Measurements from ENCODE around the gene PDPN.

The PDPN gene

GRCh38 chr1:13581446-13581845 lies 2.2 kb upstream of the PDPN start:
- DNase-seq: no peak

DNA sequence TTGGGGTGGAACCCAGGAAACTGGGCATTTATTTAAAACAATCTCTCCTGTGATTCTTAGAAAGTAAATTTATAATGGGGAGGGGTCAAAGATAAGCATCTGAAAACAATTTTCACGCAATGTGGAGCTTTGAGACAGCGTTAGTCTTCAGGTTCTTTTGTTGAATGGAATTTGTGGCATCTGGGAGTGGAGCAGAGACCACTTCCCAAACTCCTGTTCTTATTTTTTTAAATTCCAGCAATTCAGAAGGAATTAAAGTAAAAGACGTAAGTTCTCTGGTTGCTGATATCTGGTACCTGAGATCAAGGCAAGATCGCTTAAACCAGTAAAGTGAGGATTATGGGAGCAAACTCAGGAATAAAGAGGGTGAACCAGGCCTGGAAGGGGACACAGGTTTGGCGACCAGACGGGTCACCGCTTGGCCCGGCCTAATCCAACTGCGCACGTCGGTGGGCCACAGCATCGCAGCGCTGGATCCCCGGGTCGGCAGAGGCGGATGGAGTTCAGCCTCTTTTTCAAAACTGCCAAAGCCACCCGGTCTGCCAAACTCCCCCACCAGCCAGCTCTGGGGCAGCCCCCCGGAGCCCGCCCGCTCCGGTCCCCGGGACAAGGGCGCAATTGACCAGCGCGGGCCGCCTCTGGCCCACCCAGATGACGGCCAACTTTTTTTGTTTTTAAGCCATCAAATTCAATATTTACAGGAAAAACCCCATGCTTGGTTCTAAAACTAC lies 754 bp upstream of the PDPN start:
- no peak for DNase-seq

- DNase-seq: peak; percentile 24
Observed at GRCh38 chr1:13583966-13584791, 547 bp downstream of the PDPN start.

GRCh38 chr1:13584876-13585611 lies 1.4 kb downstream of the PDPN start:
- no peak for DNase-seq

- DNase-seq: no peak
Observed at GRCh38 chr1:13585612-13585991, 2.0 kb downstream of the PDPN start.

- no peak for DNase-seq
Observed at GRCh38 chr1:13586001-13586400, 2.4 kb downstream of the PDPN start.

- no peak for DNase-seq
Observed at GRCh38 chr1:13587256-13588030, 3.8 kb downstream of the PDPN start.

DNA sequence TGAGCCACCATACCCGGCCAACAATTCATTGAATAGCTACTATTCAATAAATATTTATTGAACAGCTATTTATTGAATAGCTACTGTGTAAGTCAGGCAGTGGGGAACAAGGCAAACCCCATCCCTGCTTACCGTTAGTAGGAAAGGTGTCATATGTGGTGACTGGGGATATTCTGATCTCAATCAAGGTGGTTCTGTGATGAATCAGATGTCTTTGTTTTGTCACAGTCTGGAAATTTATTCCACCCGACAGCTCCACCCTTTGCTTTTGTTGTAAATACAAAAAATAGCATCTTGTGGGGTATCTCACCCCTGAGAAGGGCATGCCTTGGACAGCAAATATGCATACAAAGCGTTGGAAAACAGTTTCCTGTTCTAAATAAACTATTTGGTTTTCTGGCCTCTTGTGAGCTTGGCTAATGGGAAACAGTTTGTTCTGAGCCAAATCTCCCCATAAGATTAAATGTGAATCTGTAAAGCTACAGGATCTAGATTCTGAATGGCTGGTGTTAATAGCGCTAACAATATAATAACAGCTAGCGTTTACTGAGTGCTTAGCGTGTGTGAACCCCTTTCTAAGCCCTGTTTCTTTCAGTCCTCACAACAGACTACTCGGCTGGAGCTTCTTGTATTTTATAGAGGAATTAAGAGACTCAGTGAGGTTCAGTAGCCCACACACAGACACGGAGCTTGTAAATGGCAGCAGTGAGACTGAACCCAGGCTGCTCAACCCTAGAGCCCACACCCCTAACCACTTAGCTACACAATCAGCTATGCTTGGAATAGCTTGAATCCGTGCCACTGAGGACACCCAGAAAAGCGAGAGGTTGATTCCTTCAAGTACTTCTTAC lies 5.5 kb downstream of the PDPN start:
- no peak for DNase-seq

DNA sequence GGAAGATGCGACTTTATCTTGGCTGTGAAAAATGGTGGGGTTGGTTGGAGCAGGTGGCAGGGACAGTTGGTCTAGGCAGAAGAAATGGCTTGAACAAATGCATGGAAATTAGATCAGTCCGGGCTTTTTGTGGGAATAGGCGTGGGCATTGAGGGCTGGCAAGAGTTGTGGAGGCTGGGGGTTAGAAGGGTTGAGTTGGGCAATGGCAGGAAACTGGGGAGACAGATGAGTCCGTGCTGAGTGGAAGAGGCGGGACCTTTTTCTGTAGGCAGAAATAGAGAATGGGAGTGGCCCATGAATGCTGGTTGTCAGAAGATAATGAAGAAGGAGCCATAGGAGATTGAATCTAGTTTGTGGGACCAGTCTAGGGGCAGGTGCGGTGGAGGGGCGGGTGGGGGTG lies 6.9 kb downstream of the PDPN start:
- no peak for DNase-seq

- peak; percentile 28 for DNase-seq
Observed at GRCh38 chr1:13593511-13594131, 10.0 kb downstream of the PDPN start.

GRCh38 chr1:13595411-13595810 lies 11.8 kb downstream of the PDPN start:
- no peak for DNase-seq

- DNase-seq: no peak
Observed at GRCh38 chr1:13597166-13597565, 13.5 kb downstream of the PDPN start.

DNA sequence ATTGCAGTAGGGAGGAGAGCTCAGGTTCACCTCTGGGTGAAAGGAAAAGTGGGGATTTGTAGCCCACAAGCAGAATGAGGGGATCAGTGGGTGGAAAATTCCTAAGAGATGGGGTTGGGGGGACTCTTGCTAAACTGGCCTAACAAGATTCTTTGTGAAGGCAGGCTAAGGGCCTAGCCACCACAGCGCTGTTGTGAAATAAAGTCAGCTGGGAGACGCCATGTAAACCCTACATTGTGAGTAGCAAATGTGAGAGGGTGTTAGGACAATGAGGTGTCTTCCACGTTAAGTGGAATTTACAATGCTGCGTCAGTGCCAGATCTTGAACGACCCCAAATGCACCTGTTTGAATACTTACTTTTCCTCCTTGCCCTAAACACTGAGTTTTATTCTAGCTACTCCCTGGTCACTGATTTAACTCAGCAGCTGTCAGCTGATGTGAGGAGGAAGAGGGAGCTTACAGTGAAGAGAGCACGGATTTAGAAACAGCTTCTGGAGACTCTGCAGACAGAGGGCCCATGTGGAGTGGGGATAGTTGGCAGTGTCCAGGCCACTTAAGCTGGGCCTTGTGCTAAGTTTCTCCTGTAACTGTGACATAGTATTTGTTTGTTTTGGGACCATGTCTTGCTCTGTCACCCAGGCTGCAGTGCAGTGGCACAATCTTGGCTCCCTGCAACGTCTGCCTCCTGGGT lies 17.3 kb downstream of the PDPN start:
- DNase-seq: no peak

DNA sequence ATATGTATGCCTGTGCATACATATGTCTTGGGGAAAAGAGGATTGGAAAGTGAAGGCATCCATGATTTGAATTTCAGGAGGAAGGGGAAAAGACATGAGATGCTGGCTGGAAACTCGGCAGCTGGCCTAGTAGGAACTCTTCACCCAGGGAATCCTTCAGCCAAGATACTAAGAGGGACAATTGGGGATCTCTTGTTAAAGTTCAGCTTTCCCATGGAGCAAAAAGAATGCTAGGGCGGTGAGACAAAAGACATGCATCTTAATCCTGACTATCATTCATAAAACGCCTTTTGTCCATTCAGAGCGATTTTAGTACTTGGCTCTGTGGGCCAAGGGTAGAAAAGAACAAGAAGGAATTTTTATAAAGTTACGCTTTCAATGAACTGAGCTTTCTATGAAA lies 20.5 kb downstream of the PDPN start:
- no peak for DNase-seq

DNA sequence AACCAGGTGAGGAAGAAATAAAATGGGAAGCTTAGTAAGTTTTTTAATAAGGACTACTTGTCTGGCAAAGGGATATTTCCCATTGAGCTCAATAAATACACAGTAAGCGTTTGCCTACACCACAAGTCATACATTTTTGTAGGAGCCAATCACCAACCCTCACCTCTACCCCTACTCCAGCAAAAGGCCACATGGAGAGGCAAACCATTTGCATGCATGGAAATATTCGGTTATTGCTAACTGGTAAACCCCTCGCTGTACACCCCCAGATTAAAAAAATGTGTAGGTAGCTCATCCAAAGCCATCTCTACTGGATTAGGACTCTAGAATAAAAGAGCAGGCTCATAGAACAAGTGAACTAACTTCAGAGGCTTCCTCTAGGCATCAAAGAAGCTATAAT lies 21.1 kb downstream of the PDPN start:
- no peak for DNase-seq

DNA sequence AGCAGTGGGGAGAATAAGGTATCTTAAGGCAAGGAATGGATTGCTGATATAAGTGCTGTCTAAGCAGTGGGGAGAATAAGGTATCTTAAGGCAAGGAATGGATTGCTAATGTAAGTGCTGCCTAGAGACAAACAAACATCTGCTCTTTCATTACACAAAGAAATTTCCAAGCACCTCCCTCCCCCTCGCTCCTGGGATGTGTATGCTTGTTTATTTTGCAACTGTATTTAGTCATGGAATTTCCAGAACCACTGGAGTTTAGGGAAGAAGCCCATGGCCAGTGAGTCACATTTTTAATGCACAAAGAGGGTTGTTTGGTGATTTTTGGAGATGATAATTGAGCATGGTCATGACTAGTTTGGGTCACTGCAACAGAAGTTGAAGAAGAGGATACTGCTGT lies 21.5 kb downstream of the PDPN start:
- DNase-seq: peak; percentile 6

GRCh38 chr1:13607002-13607401 lies 23.4 kb downstream of the PDPN start:
- DNase-seq: no peak

GRCh38 chr1:13616234-13616633 lies 32.6 kb downstream of the PDPN start:
- no peak for DNase-seq

GRCh38 chr1:13617108-13617507 lies 33.5 kb downstream of the PDPN start:
- no peak for DNase-seq

- DNase-seq: no peak
Observed at GRCh38 chr1:13617773-13618172, 34.1 kb downstream of the PDPN start.

DNA sequence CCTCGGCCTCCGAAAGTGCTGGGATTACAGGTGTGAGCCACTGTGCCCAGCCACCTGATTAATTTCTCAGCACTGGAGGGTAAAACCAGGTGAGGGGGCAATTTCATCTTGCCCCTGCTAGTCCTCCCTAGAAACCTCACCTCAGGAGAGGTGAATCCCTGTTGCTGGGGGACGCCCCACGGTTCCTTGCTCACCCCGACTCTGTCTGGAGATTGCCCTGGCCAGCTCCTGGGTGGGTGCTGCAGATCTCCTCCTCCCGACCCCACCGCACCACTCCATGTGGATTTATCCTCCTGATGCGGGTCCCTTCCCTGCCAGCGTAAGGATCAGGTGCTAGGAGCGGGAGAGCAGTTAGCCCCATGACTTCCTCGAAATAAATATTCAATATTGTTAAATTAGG lies 34.9 kb downstream of the PDPN start:
- DNase-seq: no peak
